Measurements from ENCODE around the gene PARG.
"Not testable (repeated sequence)": the region's sequence is repeated elsewhere in the genome, so short reads cannot be mapped to it uniquely, and the experiment has no call there.

The PARG gene

GRCh38 chr10:49819234-49819958 is 122.4 kb downstream of the PARG start:
- DNase-seq, result no peak

GRCh38 chr10:49817845-49818244 is 124.0 kb downstream of the PARG start:
- no peak for DNase-seq

GRCh38 chr10:49803988-49804387 is 137.8 kb downstream of the PARG start:
- peak; percentile 26 for DNase-seq

- no peak for DNase-seq
Observed at GRCh38 chr10:49798275-49798674, 143.6 kb downstream of the PARG start.

- no peak for DNase-seq
Observed at GRCh38 chr10:49791100-49791499, 150.7 kb downstream of the PARG start.

- no peak for DNase-seq
Observed at GRCh38 chr10:49784681-49785080, 157.1 kb downstream of the PARG start.

GRCh38 chr10:49783645-49784044 is 158.2 kb downstream of the PARG start:
- DNase-seq, result no peak

- DNase-seq, result no peak
Observed at GRCh38 chr10:49781247-49781646, 160.6 kb downstream of the PARG start.

GRCh38 chr10:49778197-49778596 is 163.6 kb downstream of the PARG start:
- no peak for DNase-seq

GRCh38 chr10:49776851-49777250 is 165.0 kb downstream of the PARG start:
- DNase-seq, result no peak

GRCh38 chr10:49775014-49775413 is 166.8 kb downstream of the PARG start:
- no peak for DNase-seq

- DNase-seq, result not testable (repeated sequence)
Observed at GRCh38 chr10:49772944-49773343, 168.9 kb downstream of the PARG start.

GRCh38 chr10:49771046-49771445 is 170.8 kb downstream of the PARG start:
- not testable (repeated sequence) for DNase-seq

- DNase-seq, result no peak
Observed at GRCh38 chr10:49769692-49770091, 172.1 kb downstream of the PARG start.

GRCh38 chr10:49768731-49769130 is 173.1 kb downstream of the PARG start:
- no peak for DNase-seq

GRCh38 chr10:49768329-49768728 is 173.5 kb downstream of the PARG start:
- no peak for DNase-seq

Data from NCI-H226 (cell line).